Breast epithelium (tissue), 3 donors: ENCODE results near the gene LCN10.

Experiments used
- POLR2A ChIP-seq: fragments of 450-650 bp; IDR thresholded peaks from one replicate; pipeline ENCODE4 v1.6.1; 2016; ENCODE audit warnings: antibody characterized with exemption, mild to moderate bottlenecking, moderate library complexity
- POLR2AphosphoS5 ChIP-seq, 3 donors: sonication (generic); formaldehyde crosslinking; IDR thresholded peaks; one replicate each; pipeline ENCODE4 v1.6.1; 2017; ENCODE audit warnings: antibody characterized with exemption in 3 of 3
- TF ChIP-seq, protein P1 (sequence below), 3 donors: fragments of 450-650 bp; IDR thresholded peaks; one replicate each; pipeline ENCODE4 v1.5.1; 2016 to 2017; ENCODE audit warnings: antibody characterized with exemption in 3 of 3, mild to moderate bottlenecking in 3 of 3, moderate library complexity in 3 of 3

DNA sequence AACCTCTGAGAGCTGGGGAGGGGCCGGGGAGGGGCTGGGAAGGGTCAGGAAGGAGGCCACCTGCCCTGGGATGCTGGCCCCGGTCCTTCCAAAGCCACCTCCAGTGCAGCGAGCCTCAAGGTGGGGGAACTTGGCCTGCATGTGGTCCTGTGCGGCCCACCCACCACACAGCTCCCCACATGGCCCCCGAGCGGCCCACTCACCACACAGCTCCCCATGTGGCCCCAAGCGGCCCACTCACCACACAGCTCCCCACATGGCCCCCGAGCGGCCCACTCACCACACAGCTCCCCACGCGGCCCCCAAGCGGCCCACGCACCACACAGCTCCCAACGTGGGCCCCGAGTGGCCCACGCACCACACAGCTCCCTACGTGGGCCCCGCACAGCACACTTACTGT, 2.0 kb upstream of the LCN10 start:
- TF ChIP-seq, protein P1, sequence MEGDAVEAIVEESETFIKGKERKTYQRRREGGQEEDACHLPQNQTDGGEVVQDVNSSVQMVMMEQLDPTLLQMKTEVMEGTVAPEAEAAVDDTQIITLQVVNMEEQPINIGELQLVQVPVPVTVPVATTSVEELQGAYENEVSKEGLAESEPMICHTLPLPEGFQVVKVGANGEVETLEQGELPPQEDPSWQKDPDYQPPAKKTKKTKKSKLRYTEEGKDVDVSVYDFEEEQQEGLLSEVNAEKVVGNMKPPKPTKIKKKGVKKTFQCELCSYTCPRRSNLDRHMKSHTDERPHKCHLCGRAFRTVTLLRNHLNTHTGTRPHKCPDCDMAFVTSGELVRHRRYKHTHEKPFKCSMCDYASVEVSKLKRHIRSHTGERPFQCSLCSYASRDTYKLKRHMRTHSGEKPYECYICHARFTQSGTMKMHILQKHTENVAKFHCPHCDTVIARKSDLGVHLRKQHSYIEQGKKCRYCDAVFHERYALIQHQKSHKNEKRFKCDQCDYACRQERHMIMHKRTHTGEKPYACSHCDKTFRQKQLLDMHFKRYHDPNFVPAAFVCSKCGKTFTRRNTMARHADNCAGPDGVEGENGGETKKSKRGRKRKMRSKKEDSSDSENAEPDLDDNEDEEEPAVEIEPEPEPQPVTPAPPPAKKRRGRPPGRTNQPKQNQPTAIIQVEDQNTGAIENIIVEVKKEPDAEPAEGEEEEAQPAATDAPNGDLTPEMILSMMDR (IDR thresholded peaks at IDR 0.05): no peak
- TF ChIP-seq POLR2A (no peak), POLR2AphosphoS5 (IDR thresholded peaks at IDR 0.05) (no peak)
